Measurements from ENCODE around the gene PRRT4.

DNA sequence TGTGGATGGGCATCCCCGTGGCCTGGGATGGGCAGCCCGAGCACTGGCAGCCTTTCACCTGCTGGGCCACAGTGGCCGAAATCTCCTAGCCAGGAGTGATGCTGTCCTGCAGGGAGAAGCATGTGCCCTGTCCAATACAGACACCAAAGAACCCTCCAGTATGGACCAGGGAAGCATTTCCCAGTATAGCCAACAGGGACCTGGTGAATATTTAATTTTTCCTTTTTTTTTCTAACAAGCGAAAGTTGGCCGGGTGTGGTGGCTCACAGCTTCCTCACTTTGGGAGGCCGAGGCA is 37.3 kb upstream of the PRRT4 start:
- TF ChIP-seq, protein P1, sequence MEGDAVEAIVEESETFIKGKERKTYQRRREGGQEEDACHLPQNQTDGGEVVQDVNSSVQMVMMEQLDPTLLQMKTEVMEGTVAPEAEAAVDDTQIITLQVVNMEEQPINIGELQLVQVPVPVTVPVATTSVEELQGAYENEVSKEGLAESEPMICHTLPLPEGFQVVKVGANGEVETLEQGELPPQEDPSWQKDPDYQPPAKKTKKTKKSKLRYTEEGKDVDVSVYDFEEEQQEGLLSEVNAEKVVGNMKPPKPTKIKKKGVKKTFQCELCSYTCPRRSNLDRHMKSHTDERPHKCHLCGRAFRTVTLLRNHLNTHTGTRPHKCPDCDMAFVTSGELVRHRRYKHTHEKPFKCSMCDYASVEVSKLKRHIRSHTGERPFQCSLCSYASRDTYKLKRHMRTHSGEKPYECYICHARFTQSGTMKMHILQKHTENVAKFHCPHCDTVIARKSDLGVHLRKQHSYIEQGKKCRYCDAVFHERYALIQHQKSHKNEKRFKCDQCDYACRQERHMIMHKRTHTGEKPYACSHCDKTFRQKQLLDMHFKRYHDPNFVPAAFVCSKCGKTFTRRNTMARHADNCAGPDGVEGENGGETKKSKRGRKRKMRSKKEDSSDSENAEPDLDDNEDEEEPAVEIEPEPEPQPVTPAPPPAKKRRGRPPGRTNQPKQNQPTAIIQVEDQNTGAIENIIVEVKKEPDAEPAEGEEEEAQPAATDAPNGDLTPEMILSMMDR (tag by site-specific recombination; IDR thresholded peaks at IDR 0.05) = no peak
- TF ChIP-seq YY1 (tag by site-specific recombination; IDR thresholded peaks at IDR 0.05) = no peak
- no peak for TF ChIP-seq ZNF585B (tag by site-specific recombination; IDR thresholded peaks at IDR 0.05)
- TF ChIP-seq ZFHX2 (tag by site-specific recombination; conservative IDR thresholded peaks at IDR 0.05) = no peak
- TF ChIP-seq ZNF174 (tag by site-specific recombination; IDR thresholded peaks at IDR 0.05) = no peak
- TF ChIP-seq ZNF132 (tag by site-specific recombination; IDR thresholded peaks at IDR 0.05; ENCODE audit: borderline replicate concordance) = no peak
- TF ChIP-seq ZFP41 (tag by site-specific recombination; IDR thresholded peaks at IDR 0.05; ENCODE audit: borderline replicate concordance) = no peak
- TF ChIP-seq ZBTB21 (tag by site-specific recombination; IDR thresholded peaks at IDR 0.05) = no peak
- no peak for TF ChIP-seq ZNF747 (tag by site-specific recombination; IDR thresholded peaks at IDR 0.05)
- no peak for TF ChIP-seq HOXA7 (CRISPR knock-in tag; IDR thresholded peaks at IDR 0.05; ENCODE audit: borderline replicate concordance)
